Activated naive CD4-positive, alpha-beta T cell treated with anti-CD3 and anti-CD28 coated beads, Interleukin-2, amount 50 U/mL, for 72 hours (primary cell): ENCODE measurements around the gene NTNG1. TPM values are rescaled to one million over a fixed set of nuclear protein-coding genes. Genes with fewer than 3 reads are reported as not detected.

Experiments used
- ATAC-seq, 2 donors: fragments of 150-1000 bp; cut with Tn5 transposase; 2 replicates each; pipeline ENCODE4 v1.10.0; 2021; ENCODE audit warnings: mild to moderate bottlenecking in 2 of 2, moderate library complexity in 2 of 2
- DNase-seq, 2 donors: peaks; one replicate each; pipeline ENCODE4 v3.0.0; 2021 to 2022; ENCODE audit warnings: low spot score in 2 of 2
- H3K27ac Mint-ChIP-seq, 2 donors: one replicate each; pipeline ENCODE4 v1.8.0; 2022; ENCODE audit warnings: mild to moderate bottlenecking in 2 of 2, mixed read lengths in 2 of 2
- H3K36me3 Mint-ChIP-seq, 2 donors: one replicate each; pipeline ENCODE4 v1.8.0; 2022; ENCODE audit warnings: mixed read lengths in 2 of 2
- H3K9me3 Mint-ChIP-seq, 2 donors: one replicate each; pipeline ENCODE4 v1.8.0; 2022; ENCODE audit warnings: mixed read lengths in 2 of 2
- total RNA-seq, 2 donors: library from RNA; stranded (reverse); gene quantifications; one replicate each; pipeline ENCODE4 v1.2.3, GENCODE V29; 2022

The NTNG1 gene
- total RNA-seq, 2 donors from 2014 or later, result 0.25 TPM; not detected in 1

- Mint-ChIP-seq H3K36me3 (no peaks in the 10 kb centered on the region), H3K27ac (no peak overlapping the region), H3K9me3 (no peaks in the 10 kb centered on the region)
- no peak for DNase-seq
- peak in 1 of 2 donors; percentile 76 for ATAC-seq
Measured at GRCh38 chr1:107499139-107499744, 358.4 kb downstream of the NTNG1 start.

GRCh38 chr1:107501081-107501605 lies 360.3 kb downstream of the NTNG1 start:
- Mint-ChIP-seq H3K36me3 (no peaks in the 10 kb centered on the region), H3K27ac (no peak overlapping the region), H3K9me3 (no peaks in the 10 kb centered on the region)
- ATAC-seq (no peak), DNase-seq (no peak)

DNA sequence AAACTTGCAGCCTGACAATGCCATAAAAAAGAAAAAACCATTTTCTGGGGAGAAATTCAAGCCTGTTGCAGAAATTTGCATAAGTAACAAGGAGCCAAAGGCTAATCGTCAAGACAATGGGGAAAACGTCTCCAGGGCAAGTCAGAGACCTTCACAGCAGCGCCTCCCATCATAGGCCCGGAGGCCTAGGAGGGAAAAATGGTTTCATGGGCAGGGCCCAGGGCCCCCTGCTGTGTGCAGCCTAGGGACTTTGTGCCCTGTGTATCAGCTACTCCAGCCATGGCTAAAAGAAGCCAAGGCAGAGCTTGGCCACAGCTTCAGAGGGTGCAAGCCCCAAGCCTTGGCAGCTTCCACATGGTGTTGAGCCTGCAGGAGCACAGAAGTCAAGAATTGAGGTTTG lies 369.5 kb downstream of the NTNG1 start:
- ATAC-seq (no peak), DNase-seq (no peak)
- Mint-ChIP-seq H3K9me3 (peaks cover 0 to 7% of the 10 kb centered on the region in 2 donors), H3K36me3 (no peaks in the 10 kb centered on the region), H3K27ac (no peak overlapping the region)

GRCh38 chr1:107512836-107513235 lies 372.0 kb downstream of the NTNG1 start:
- Mint-ChIP-seq H3K36me3 (no peaks in the 10 kb centered on the region), H3K9me3 (peaks cover 0 to 7% of the 10 kb centered on the region in 2 donors), H3K27ac (no peak overlapping the region)
- DNase-seq (no peak), ATAC-seq (no peak)

DNA sequence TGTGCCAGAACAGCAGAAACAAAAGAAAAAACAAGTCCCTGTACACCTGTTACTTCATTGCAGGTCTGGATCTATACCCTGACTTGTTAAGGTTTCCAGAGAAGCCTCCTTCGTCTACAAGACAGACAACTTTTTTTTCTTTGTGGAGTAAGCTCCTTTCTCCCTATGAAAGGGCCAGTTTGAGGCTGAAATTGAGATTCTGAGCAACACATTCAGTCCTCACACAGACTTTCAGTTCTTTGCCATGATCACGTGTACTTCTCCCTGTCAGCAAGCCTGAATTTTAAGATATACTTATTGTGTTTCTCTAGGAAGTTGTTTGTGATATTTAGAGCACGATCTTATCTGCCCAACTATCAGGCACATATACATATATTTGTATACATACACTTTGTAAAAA lies 374.0 kb downstream of the NTNG1 start:
- Mint-ChIP-seq H3K27ac (no peak overlapping the region), H3K36me3 (no peaks in the 10 kb centered on the region), H3K9me3 (peaks cover 0 to 4% of the 10 kb centered on the region in 2 donors)
- no peak for ATAC-seq
- DNase-seq, result no peak

DNA sequence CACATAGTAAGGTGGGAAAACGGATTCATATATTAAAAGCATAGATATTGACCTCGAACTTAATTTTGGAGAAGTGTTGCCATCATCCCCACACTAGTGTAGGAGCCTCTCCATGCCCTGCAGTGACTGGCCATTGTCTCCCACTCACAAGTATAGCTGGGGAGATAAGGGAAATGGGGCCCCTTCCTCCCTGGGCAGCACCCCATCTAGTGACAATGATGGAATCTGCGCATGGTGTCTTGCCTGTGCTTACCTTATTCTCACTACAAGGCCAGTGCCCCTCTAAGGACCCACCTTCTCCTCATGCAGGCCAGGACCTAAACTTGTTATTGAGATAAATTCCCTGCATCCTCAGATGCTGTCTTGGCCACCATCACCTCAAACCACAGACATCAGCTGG lies 374.9 kb downstream of the NTNG1 start:
- H3K27ac Mint-ChIP-seq, result no peak overlapping the region
- H3K9me3 Mint-ChIP-seq, result no peaks in the 10 kb centered on the region
- no peaks in the 10 kb centered on the region for H3K36me3 Mint-ChIP-seq
- DNase-seq (no peak), ATAC-seq (no peak)

GRCh38 chr1:107523061-107523460 lies 382.2 kb downstream of the NTNG1 start:
- no peaks in the 10 kb centered on the region for H3K9me3 Mint-ChIP-seq
- DNase-seq, result no peak
- no peak overlapping the region for H3K27ac Mint-ChIP-seq
- no peak for ATAC-seq
- H3K36me3 Mint-ChIP-seq, result no peaks in the 10 kb centered on the region

DNA sequence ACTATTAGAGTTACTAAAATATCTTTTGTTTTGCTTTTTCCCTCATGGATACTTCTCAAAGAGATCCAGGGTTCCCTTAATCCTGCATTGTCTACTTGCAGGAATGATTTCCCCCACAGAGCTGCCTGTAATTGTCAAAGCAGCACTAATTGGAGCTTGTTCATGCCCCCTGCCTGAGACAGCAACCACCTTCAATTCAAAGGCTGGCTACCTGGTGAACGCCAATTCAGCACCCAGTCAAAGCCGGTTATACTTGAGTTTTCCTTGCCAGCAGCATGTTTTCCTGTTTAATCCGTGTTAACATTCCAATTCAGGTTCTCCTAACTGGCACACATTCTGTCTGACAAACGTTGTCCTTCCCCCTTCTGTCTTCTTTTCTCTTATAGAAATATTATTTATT lies 382.9 kb downstream of the NTNG1 start:
- ATAC-seq, result no peak
- Mint-ChIP-seq H3K27ac (no peak overlapping the region), H3K36me3 (no peaks in the 10 kb centered on the region), H3K9me3 (no peaks in the 10 kb centered on the region)
- no peak for DNase-seq

- no peak for DNase-seq
- H3K36me3 Mint-ChIP-seq, result no peaks in the 10 kb centered on the region
- H3K9me3 Mint-ChIP-seq, result no peaks in the 10 kb centered on the region
- H3K27ac Mint-ChIP-seq, result no peak overlapping the region
- ATAC-seq, result no peak
Measured at GRCh38 chr1:107524301-107524700, 383.5 kb downstream of the NTNG1 start.

DNA sequence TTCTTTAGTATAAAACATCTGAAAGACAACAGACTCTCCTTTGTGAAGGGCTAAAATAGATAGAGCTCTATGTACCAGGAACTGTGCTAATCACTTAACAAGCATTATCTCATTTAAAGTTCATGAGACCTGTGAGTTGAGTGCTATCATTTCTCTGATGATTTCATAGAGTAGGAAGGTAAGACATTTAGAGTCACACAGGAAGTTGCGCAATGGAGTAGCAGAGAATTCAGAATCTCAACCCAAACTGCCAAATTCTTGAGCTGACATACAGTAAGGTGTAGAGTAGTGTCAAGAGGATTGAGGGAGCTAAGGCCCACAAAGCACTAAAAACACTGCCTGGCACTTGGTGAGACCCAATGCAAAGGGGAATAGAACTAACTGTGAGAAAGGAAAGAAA lies 384.3 kb downstream of the NTNG1 start:
- H3K36me3 Mint-ChIP-seq, result no peaks in the 10 kb centered on the region
- H3K27ac Mint-ChIP-seq, result no peak overlapping the region
- no peaks in the 10 kb centered on the region for H3K9me3 Mint-ChIP-seq
- no peak for DNase-seq
- peak in 1 of 2 donors; percentile 28 for ATAC-seq

- DNase-seq, result no peak
- no peak overlapping the region for H3K27ac Mint-ChIP-seq
- no peaks in the 10 kb centered on the region for H3K36me3 Mint-ChIP-seq
- H3K9me3 Mint-ChIP-seq, result no peaks in the 10 kb centered on the region
- no peak for ATAC-seq
Measured at GRCh38 chr1:107525961-107526360, 385.1 kb downstream of the NTNG1 start.

- ATAC-seq (no peak), DNase-seq (no peak)
- no peaks in the 10 kb centered on the region for H3K36me3 Mint-ChIP-seq
- H3K27ac Mint-ChIP-seq, result no peak overlapping the region
- no peaks in the 10 kb centered on the region for H3K9me3 Mint-ChIP-seq
Measured at GRCh38 chr1:107526524-107527198, 385.8 kb downstream of the NTNG1 start.

- DNase-seq (peak in 1 of 2 donors; percentile 10), ATAC-seq (peak; percentile 57 to 73)
- Mint-ChIP-seq H3K36me3 (no peaks in the 10 kb centered on the region), H3K9me3 (no peaks in the 10 kb centered on the region), H3K27ac (no peak overlapping the region)
Measured at GRCh38 chr1:107529511-107530149, 388.8 kb downstream of the NTNG1 start.

- no peak for DNase-seq
- Mint-ChIP-seq H3K9me3 (no peaks in the 10 kb centered on the region), H3K27ac (no peak overlapping the region), H3K36me3 (no peaks in the 10 kb centered on the region)
- no peak for ATAC-seq
Measured at GRCh38 chr1:107530543-107530942, 389.7 kb downstream of the NTNG1 start.

DNA sequence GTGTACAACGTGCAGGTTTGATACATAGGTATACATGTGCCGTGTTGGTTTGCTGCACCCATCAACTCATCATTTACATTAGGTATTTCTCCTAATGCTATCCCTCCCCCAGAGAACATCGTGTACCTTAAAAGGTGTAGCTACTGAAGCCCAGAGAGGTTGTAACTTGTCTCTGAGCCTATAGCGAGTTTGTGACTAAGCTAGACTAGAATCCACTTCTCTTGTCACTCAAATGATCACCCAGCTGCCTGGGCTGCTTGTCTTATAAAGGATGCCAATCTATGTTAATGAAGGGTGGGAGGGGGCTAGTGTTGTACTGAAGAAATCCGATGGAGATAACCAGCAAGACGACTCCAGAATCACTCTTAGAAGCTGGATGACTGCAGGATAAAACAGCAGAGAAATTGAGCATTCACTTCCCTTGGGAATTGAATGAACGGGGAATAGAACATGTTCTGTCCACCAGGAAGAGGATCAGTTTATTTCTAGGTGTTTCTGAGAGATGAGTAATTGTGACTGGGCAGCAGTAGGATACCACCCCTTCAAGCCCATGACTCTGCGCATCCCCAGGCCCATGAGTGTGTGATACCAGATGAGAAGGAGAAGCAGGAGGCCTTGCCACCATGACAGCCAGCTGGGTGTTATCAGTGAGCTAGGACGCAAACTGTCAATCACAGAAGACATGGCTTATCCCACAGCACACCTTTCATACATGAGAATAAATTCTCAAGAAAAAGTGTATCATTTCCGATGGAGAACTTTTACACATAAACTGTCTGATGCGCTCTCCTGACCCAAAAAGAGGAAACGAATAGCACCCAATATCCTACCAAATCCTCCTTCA lies 390.4 kb downstream of the NTNG1 start:
- no peak for ATAC-seq

GRCh38 chr1:107532318-107532717 lies 391.5 kb downstream of the NTNG1 start:
- Mint-ChIP-seq H3K36me3 (no peaks in the 10 kb centered on the region), H3K27ac (no peak overlapping the region), H3K9me3 (no peaks in the 10 kb centered on the region)
- ATAC-seq (no peak), DNase-seq (no peak)

More for the DNA sequence above, 390.4 kb downstream of the NTNG1 start:
- no peaks in the 10 kb centered on the region for H3K36me3 Mint-ChIP-seq
- H3K27ac Mint-ChIP-seq, result no peak overlapping the region
- H3K9me3 Mint-ChIP-seq, result no peaks in the 10 kb centered on the region
- DNase-seq, result no peak
